Measurements from ENCODE around the gene ATOH1. TPM values are rescaled to one million over a fixed set of nuclear protein-coding genes. Genes with fewer than 3 reads are reported as not detected.

Gene ATOH1
- total RNA-seq, 2 experiments from 2014 or later, result not detected

- ATAC-seq (no peak), DNase-seq (no peak)
- Mint-ChIP-seq H3K4me1 (ENCODE audit: low read depth) (no peaks in the 10 kb centered on the region), H3K9me3 (no peaks in the 10 kb centered on the region), H3K4me3 (no peak overlapping the region), H3K27me3 (no peaks in the 10 kb centered on the region), H3K27ac (no peak overlapping the region), H3K36me3 (ENCODE audit: low read depth) (no peaks in the 10 kb centered on the region)
- intact Hi-C loops (cut with micrococcal nuclease), result no loop called here
- ChIA-PET CTCF (no interaction called here), POLR2A (no interaction called here)
- no peak for TF ChIP-seq CTCF (IDR thresholded peaks at IDR 0.05)
Measured at GRCh38 chr4:93870876-93871458, 42.4 kb downstream of the ATOH1 start.

- intact Hi-C loops (cut with micrococcal nuclease), result no loop called here
- H3K4me1 Mint-ChIP-seq (ENCODE audit: low read depth), result no peaks in the 10 kb centered on the region
- TF ChIP-seq CTCF (IDR thresholded peaks at IDR 0.05), result no peak
- no peak overlapping the region for H3K27ac Mint-ChIP-seq
- H3K36me3 Mint-ChIP-seq (ENCODE audit: low read depth), result no peaks in the 10 kb centered on the region
- H3K9me3 Mint-ChIP-seq, result no peaks in the 10 kb centered on the region
- ATAC-seq (no peak), DNase-seq (no peak)
- POLR2A ChIA-PET, result no interaction called here
- CTCF ChIA-PET, result no interaction called here
- no peaks in the 10 kb centered on the region for H3K27me3 Mint-ChIP-seq
- H3K4me3 Mint-ChIP-seq, result no peak overlapping the region
Measured at GRCh38 chr4:93876754-93877153, 48.2 kb downstream of the ATOH1 start.

- no peak for TF ChIP-seq CTCF (IDR thresholded peaks at IDR 0.05)
- ATAC-seq, result no peak
- Mint-ChIP-seq H3K36me3 (ENCODE audit: low read depth) (no peaks in the 10 kb centered on the region), H3K27ac (no peak overlapping the region), H3K4me1 (ENCODE audit: low read depth) (no peaks in the 10 kb centered on the region), H3K4me3 (no peak overlapping the region), H3K9me3 (no peaks in the 10 kb centered on the region), H3K27me3 (no peaks in the 10 kb centered on the region)
- ChIA-PET CTCF (no interaction called here), POLR2A (interaction anchor here (0.7 kb wide), 1 partner anchor 371 kb away, joined by 3 read pairs; no protein-coding TSS in a partner anchor)
- intact Hi-C loops (cut with micrococcal nuclease), result no loop called here
- DNase-seq, result no peak
Measured at GRCh38 chr4:93878566-93878965, 50.0 kb downstream of the ATOH1 start.

GRCh38 chr4:93879919-93880318 lies 51.4 kb downstream of the ATOH1 start:
- ChIA-PET POLR2A (no interaction called here), CTCF (no interaction called here)
- ATAC-seq (no peak), DNase-seq (no peak)
- H3K4me1 Mint-ChIP-seq (ENCODE audit: low read depth), result no peaks in the 10 kb centered on the region
- H3K27ac Mint-ChIP-seq, result no peak overlapping the region
- no peak for TF ChIP-seq CTCF (IDR thresholded peaks at IDR 0.05)
- intact Hi-C loops (cut with micrococcal nuclease), result no loop called here
- H3K4me3 Mint-ChIP-seq, result no peak overlapping the region
- no peaks in the 10 kb centered on the region for H3K9me3 Mint-ChIP-seq
- H3K36me3 Mint-ChIP-seq (ENCODE audit: low read depth), result no peaks in the 10 kb centered on the region
- no peaks in the 10 kb centered on the region for H3K27me3 Mint-ChIP-seq

Measured in activated CD8-positive, alpha-beta T cell treated with anti-CD3 and anti-CD28 coated beads for 36 hours (primary cell).